ENCODE data around the gene SH3GLB1.

SH3GLB1 gene

GRCh38 chr1:86714159-86714558 lies 9.8 kb downstream of the SH3GLB1 start:
- TF ChIP-seq, protein P1, sequence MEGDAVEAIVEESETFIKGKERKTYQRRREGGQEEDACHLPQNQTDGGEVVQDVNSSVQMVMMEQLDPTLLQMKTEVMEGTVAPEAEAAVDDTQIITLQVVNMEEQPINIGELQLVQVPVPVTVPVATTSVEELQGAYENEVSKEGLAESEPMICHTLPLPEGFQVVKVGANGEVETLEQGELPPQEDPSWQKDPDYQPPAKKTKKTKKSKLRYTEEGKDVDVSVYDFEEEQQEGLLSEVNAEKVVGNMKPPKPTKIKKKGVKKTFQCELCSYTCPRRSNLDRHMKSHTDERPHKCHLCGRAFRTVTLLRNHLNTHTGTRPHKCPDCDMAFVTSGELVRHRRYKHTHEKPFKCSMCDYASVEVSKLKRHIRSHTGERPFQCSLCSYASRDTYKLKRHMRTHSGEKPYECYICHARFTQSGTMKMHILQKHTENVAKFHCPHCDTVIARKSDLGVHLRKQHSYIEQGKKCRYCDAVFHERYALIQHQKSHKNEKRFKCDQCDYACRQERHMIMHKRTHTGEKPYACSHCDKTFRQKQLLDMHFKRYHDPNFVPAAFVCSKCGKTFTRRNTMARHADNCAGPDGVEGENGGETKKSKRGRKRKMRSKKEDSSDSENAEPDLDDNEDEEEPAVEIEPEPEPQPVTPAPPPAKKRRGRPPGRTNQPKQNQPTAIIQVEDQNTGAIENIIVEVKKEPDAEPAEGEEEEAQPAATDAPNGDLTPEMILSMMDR (IDR thresholded peaks at IDR 0.05), result no peak

- TF ChIP-seq, protein P1 (IDR thresholded peaks at IDR 0.05), result no peak
Observed at GRCh38 chr1:86714561-86715244, 10.3 kb downstream of the SH3GLB1 start.

DNA sequence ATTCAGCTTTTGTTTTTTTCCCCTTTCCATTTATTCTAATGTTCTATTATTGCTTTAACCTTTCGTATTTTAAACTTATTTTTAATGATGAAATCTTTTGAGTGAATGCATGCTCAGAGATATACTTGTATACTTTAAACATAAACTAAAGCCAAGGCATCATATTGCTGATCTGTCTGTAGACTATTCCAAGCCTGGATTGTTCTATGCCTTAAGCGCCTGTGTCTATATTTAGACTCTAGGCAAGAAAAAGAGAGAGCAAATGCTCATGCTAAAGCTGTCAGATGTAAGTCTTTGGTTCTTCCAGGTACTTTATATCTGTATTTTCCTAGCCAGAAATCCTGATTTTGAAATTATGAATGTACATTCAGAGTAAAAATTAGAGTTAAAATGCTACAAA lies 14.4 kb downstream of the SH3GLB1 start:
- TF ChIP-seq, protein P1 (IDR thresholded peaks at IDR 0.05), result no peak

GRCh38 chr1:86731416-86731815 lies 27.0 kb downstream of the SH3GLB1 start:
- TF ChIP-seq, protein P1 (IDR thresholded peaks at IDR 0.05), result no peak

DNA sequence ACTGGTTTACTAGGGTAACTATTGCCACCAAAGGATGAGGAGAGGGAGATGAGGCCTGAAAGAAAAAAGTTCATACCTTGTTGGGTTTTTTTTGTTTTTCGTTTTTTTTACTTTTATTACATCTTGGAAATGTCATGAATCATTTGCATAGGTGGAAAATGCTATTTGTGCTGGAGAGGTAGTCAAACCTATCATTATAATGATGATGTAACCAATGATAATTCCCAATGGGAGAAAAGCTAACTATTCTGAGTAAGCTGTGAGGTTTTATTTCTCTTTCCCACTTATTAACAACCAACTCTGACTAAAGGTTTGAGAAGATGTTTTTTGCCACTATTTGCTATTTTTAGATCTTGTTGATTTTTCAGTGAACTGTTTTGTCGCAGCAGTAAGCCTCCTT lies 29.0 kb downstream of the SH3GLB1 start:
- TF ChIP-seq, protein P1 (IDR thresholded peaks at IDR 0.05), result no peak

DNA sequence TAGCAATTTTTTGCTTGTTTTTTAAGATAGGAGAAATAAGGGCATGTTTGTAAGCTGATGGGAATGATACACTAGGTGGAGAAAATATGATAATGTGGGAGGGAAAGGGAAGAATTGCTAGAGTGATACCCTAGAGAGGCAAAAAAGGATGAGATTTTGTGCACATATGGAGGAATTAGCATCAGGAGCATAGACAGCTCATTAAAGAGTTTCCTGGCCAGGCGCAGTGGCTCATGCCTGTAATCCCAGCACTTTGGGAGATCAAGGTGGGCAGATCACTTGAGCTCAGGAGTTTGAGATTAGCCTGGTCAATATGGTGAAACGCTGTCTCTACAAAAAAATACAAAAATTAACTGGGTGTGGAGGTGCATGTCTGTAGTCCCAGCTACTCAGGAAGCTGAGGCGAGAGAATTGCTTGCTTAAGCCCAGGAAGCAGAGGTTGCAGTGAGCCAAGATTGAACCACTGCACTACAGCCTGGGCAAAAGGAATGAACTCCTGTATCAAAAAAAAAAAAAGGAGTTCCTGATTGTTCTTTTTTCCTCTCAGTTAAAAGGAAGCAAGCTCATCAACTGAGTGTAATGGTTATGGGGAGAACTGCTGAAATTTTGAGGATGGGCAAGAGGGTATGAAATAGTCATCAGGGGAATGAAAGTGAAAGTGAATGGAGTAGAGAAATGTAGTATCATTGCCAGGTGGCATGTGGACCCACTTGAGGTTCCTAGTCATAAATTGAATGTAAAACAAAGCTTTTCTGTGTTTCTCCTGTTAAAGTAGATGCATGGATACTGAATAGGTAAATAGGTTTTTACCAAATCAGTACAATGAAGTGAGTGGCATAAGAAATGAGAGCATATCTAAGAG lies 35.5 kb downstream of the SH3GLB1 start:
- TF ChIP-seq, protein P1 (IDR thresholded peaks at IDR 0.05), result no peak

GRCh38 chr1:86741947-86742572 lies 37.7 kb downstream of the SH3GLB1 start:
- TF ChIP-seq, protein P1 (IDR thresholded peaks at IDR 0.05), result peak; percentile 80
